ENCODE measurements around the gene ZNF490. TPM values are rescaled to one million over a fixed set of nuclear protein-coding genes. Genes with fewer than 3 reads are reported as not detected.

Gene ZNF490
- total and polyA plus RNA-seq, 10 of the 15 experiments (the other 5 are each of a cell fraction or from before 2014, with no cell fraction given), result 0.57 to 8.4 (median 3.2) TPM

GRCh38 chr19:12551060-12551832 lies 59.4 kb downstream of the ZNF490 start, which contains the start of gene ZNF564 (continued):
- TF ChIP-seq TBL1XR1 (IDR thresholded peaks at IDR 0.05; ENCODE audit: low read depth, low read length), result no peak
- TF ChIP-seq MTA2 (IDR thresholded peaks at IDR 0.05; ENCODE audit: low read depth), result no peak; the same call in 1 of the 2 replicates
- TF ChIP-seq ZBTB33 (IDR thresholded peaks at IDR 0.05), result no peak; the same call in 1 of the 2 replicates
- no peak for TF ChIP-seq TCF7 (IDR thresholded peaks at IDR 0.05; ENCODE audit: borderline replicate concordance)
- no peak for TF ChIP-seq YBX1 (IDR thresholded peaks at IDR 0.05)
- TF ChIP-seq RCOR1 (conservative IDR thresholded peaks at IDR 0.05; ENCODE audit: low read depth, low read length), result no peak
- TF ChIP-seq KDM1A (IDR thresholded peaks at IDR 0.05; ENCODE audit: borderline replicate concordance), result no peak
- peak; percentile 93 for TF ChIP-seq POLR2A (IDR thresholded peaks at IDR 0.05; ENCODE audit: low read depth, low read length)
- TF ChIP-seq LARP7 (IDR thresholded peaks at IDR 0.05), result peak; percentile 94
- TF ChIP-seq ZSCAN29 (IDR thresholded peaks at IDR 0.05), result 0 out of 2 replicates have a peak, but pooled peaks have one; percentile 29
- no peak for TF ChIP-seq CTCF (IDR thresholded peaks at IDR 0.05 in 2 of 3, conservative IDR thresholded peaks at IDR 0.05 in 1 of 3; ENCODE audit: control insufficient read depth in 2 of 3, extremely low read depth in 1 of 3, insufficient read depth in 1 of 3, low read depth in 3 of 3, low read length in 3 of 3)
- TF ChIP-seq IRF3 (IDR thresholded peaks at IDR 0.05), result peak; percentile 99
- no peak for TF ChIP-seq SUPT20H (IDR thresholded peaks at IDR 0.05; ENCODE audit: borderline replicate concordance, control insufficient read depth, low read depth, low read length)
- TF ChIP-seq CHD2 (IDR thresholded peaks at IDR 0.05; ENCODE audit: borderline replicate concordance, low read depth, low read length), result peak; percentile 97
- TF ChIP-seq CHD4 (IDR thresholded peaks at IDR 0.05), result no peak
- TF ChIP-seq NFYB (IDR thresholded peaks at IDR 0.05; ENCODE audit: insufficient read depth, low read depth, low read length), result peak; percentile 100
- 0 out of 2 replicates have a peak, but pooled peaks have one; percentile 53 for TF ChIP-seq PAX5 (IDR thresholded peaks at IDR 0.05; ENCODE audit: borderline replicate concordance, low read depth, low read length)
- no peak for TF ChIP-seq REST (IDR thresholded peaks at IDR 0.05; ENCODE audit: low read depth, low read length)
- TF ChIP-seq JUNB (IDR thresholded peaks at IDR 0.05), result no peak
- TF ChIP-seq ZNF274 (IDR thresholded peaks at IDR 0.05; ENCODE audit: insufficient read depth, insufficient read length), result no peak
- TF ChIP-seq STAT1 (conservative IDR thresholded peaks at IDR 0.05), result no peak
- peak; percentile 62 for TF ChIP-seq CREM (IDR thresholded peaks at IDR 0.05; ENCODE audit: low read depth)
- TF ChIP-seq FOXM1 (IDR thresholded peaks at IDR 0.05; ENCODE audit: low read depth, low read length), result peak; percentile 13; the same call in 1 of the 2 replicates

All from GM12878 (cell line).